ENCODE measurements around the gene NEK10. TPM values are rescaled to one million over a fixed set of nuclear protein-coding genes. Genes with fewer than 3 reads are reported as not detected.

NEK10 gene
- total and polyA plus RNA-seq, 2 donors from 2014 or later = 1.0 to 4.1 TPM

DNA sequence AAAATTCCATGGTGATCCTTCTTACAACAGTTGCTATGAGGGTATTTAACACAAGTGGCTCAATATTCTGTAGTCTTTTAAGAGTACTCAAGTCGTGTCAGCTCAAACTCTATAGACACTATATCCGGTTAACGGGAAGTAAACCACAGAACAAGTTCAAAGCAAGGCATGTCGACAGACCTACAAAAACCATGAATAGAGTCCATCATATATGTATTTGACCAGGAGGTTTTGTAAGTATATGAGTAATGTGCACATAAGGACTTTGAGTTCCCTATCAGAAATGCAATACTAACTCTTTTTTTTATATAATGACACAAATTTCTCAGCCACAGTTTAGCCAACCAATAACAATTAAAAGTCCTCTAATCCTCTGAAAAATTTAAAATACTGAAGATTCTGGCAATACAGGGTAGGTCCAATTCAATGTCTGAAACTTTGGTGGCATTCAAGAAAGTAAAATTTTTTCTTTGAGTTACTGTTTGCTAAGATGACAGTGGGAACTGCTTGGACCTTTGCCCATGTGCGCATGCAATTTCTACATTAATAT lies 93.7 kb downstream of the NEK10 start:
- no peak overlapping the region for H3K27ac ChIP-seq (ENCODE audit: low read depth in 2 of 2, low read length in 2 of 2)
- H3K9me3 ChIP-seq (ENCODE audit: control insufficient read depth in 2 of 3, insufficient read depth in 1 of 3, low read length in 3 of 3) = no peaks in the 10 kb centered on the region
- FAIRE-seq = no peak
- H3K9ac ChIP-seq (ENCODE audit: low read length in 3 of 3) = no peak overlapping the region
- H3K36me3 ChIP-seq (ENCODE audit: control insufficient read depth in 2 of 3, insufficient read depth in 3 of 3, low read length in 3 of 3) = no peaks in the 10 kb centered on the region
- no peaks in the 10 kb centered on the region for H3K4me1 ChIP-seq (ENCODE audit: control insufficient read depth in 2 of 3, insufficient read depth in 2 of 3, low read depth in 1 of 3, low read length in 3 of 3)
- no peak for DNase-seq
- no peak overlapping the region for H3K4me3 ChIP-seq (ENCODE audit: low read length in 3 of 3)
- intact Hi-C loops (cut with DNase I) = no loop called here
- H3K27me3 ChIP-seq (ENCODE audit: control insufficient read depth, insufficient read depth, low read length) = no peaks in the 10 kb centered on the region
- TF ChIP-seq, protein P1, sequence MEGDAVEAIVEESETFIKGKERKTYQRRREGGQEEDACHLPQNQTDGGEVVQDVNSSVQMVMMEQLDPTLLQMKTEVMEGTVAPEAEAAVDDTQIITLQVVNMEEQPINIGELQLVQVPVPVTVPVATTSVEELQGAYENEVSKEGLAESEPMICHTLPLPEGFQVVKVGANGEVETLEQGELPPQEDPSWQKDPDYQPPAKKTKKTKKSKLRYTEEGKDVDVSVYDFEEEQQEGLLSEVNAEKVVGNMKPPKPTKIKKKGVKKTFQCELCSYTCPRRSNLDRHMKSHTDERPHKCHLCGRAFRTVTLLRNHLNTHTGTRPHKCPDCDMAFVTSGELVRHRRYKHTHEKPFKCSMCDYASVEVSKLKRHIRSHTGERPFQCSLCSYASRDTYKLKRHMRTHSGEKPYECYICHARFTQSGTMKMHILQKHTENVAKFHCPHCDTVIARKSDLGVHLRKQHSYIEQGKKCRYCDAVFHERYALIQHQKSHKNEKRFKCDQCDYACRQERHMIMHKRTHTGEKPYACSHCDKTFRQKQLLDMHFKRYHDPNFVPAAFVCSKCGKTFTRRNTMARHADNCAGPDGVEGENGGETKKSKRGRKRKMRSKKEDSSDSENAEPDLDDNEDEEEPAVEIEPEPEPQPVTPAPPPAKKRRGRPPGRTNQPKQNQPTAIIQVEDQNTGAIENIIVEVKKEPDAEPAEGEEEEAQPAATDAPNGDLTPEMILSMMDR (IDR thresholded peaks at IDR 0.05; ENCODE audit: borderline replicate concordance, extremely low read depth, insufficient read depth) = no peak

DNA sequence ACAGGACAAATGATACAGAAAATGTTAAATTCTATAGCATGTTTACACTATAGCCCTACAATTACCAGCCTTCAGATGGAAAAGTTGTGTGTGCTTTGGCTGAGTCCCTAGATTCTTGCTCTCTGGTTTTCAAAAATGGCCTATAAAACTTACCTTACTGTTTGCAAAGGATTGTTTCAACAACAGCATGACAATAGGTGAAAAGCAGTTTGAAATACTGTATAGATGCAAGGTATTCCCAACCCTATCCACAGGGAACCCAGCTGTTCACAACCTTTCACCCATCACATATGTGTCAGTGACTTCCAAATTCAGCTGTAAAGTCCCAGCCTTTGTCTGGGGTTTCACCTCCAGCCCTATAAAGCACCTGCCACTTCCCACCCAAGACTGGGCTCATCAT lies 97.3 kb downstream of the NEK10 start:
- H3K27me3 ChIP-seq (ENCODE audit: control insufficient read depth, insufficient read depth, low read length) = no peaks in the 10 kb centered on the region
- FAIRE-seq (no peak), DNase-seq (no peak)
- no peaks in the 10 kb centered on the region for H3K9me3 ChIP-seq (ENCODE audit: control insufficient read depth in 2 of 3, insufficient read depth in 1 of 3, low read length in 3 of 3)
- H3K4me3 ChIP-seq (ENCODE audit: low read length in 3 of 3) = no peak overlapping the region
- H3K36me3 ChIP-seq (ENCODE audit: control insufficient read depth in 2 of 3, insufficient read depth in 3 of 3, low read length in 3 of 3) = no peaks in the 10 kb centered on the region
- H3K9ac ChIP-seq (ENCODE audit: low read length in 3 of 3) = no peak overlapping the region
- TF ChIP-seq, protein P1 (IDR thresholded peaks at IDR 0.05; ENCODE audit: borderline replicate concordance, extremely low read depth, insufficient read depth) = no peak
- H3K27ac ChIP-seq (ENCODE audit: low read depth in 2 of 2, low read length in 2 of 2) = no peak overlapping the region
- intact Hi-C loops (cut with DNase I) = no loop called here
- no peaks in the 10 kb centered on the region for H3K4me1 ChIP-seq (ENCODE audit: control insufficient read depth in 2 of 3, insufficient read depth in 2 of 3, low read depth in 1 of 3, low read length in 3 of 3)

DNA sequence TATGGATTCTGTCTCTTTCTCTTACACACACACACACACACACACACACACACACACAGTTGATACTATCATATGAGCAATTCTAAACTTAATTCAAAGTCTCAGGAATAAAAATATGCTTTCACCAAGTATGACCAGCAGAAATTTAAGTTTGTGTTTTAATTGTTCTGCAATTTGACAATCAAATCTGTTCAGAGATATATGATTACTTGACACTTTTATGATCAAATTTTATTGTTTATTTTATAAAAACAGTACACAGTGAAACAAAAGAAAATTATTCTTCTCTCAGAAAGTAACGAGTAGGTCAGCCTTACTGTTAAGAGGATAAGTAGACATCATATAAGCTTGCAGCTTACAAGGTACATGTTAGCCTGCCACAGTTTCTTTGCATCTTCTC lies 114.3 kb downstream of the NEK10 start:
- Histone ChIP-seq H3K4me1 (ENCODE audit: control insufficient read depth in 2 of 3, insufficient read depth in 2 of 3, low read depth in 1 of 3, low read length in 3 of 3) (no peaks in the 10 kb centered on the region), H3K27ac (ENCODE audit: low read depth in 2 of 2, low read length in 2 of 2) (no peak overlapping the region), H3K36me3 (ENCODE audit: control insufficient read depth in 2 of 3, insufficient read depth in 3 of 3, low read length in 3 of 3) (no peaks in the 10 kb centered on the region), H3K4me3 (ENCODE audit: low read length in 3 of 3) (no peak overlapping the region), H3K9me3 (ENCODE audit: control insufficient read depth in 2 of 3, insufficient read depth in 1 of 3, low read length in 3 of 3) (no peaks in the 10 kb centered on the region), H3K9ac (ENCODE audit: low read length in 3 of 3) (no peak overlapping the region), H3K27me3 (ENCODE audit: control insufficient read depth, insufficient read depth, low read length) (no peaks in the 10 kb centered on the region)
- FAIRE-seq (no peak), DNase-seq (no peak)
- TF ChIP-seq, protein P1 (IDR thresholded peaks at IDR 0.05; ENCODE audit: borderline replicate concordance, extremely low read depth, insufficient read depth) = no peak
- intact Hi-C loops (cut with DNase I) = no loop called here

DNA sequence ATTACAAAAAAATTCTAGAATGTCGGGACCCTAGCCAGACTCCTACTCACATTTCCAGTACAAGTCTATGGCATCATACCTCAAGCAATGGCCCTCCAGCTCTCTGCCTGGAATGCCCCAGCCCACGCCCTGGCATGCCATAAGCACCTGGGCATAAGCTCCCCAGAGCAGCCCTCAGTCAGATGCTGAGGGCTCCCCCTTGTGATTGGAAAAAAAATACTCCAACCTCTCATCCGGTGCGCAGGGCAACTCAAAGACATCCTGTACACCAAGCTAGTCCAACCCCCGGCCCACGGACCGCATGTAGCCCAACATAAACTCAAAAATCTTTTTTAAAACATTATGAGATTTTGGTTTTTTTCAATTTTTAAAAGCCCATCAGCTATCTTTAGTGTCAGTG lies 115.4 kb downstream of the NEK10 start:
- H3K9me3 ChIP-seq (ENCODE audit: control insufficient read depth in 2 of 3, insufficient read depth in 1 of 3, low read length in 3 of 3) = no peaks in the 10 kb centered on the region
- intact Hi-C loops (cut with DNase I) = no loop called here
- FAIRE-seq (no peak), DNase-seq (peak in 4 of 5 donors; percentile 18 to 51 (median 37))
- no peak overlapping the region for H3K9ac ChIP-seq (ENCODE audit: low read length in 3 of 3)
- TF ChIP-seq, protein P1 (IDR thresholded peaks at IDR 0.05; ENCODE audit: borderline replicate concordance, extremely low read depth, insufficient read depth) = peak; percentile 47
- H3K27ac ChIP-seq (ENCODE audit: low read depth in 2 of 2, low read length in 2 of 2) = no peak overlapping the region
- H3K36me3 ChIP-seq (ENCODE audit: control insufficient read depth in 2 of 3, insufficient read depth in 3 of 3, low read length in 3 of 3) = no peaks in the 10 kb centered on the region
- H3K4me3 ChIP-seq (ENCODE audit: low read length in 3 of 3) = no peak overlapping the region
- H3K4me1 ChIP-seq (ENCODE audit: control insufficient read depth in 2 of 3, insufficient read depth in 2 of 3, low read depth in 1 of 3, low read length in 3 of 3) = no peaks in the 10 kb centered on the region
- no peaks in the 10 kb centered on the region for H3K27me3 ChIP-seq (ENCODE audit: control insufficient read depth, insufficient read depth, low read length)
